ENCODE measurements around the gene C3orf62.

- TF ChIP-seq EZH2 (IDR thresholded peaks at IDR 0.05; ENCODE audit: borderline replicate concordance, low read depth, low read length), result no peak
- no peak for TF ChIP-seq CTCF (IDR thresholded peaks at IDR 0.05 in 2 of 3, conservative IDR thresholded peaks at IDR 0.05 in 1 of 3; ENCODE audit: insufficient read depth in 2 of 3, low read depth in 1 of 3, low read length in 3 of 3)
- TF ChIP-seq SMARCA5 (IDR thresholded peaks at IDR 0.05), result no peak
- TF ChIP-seq CHD2 (IDR thresholded peaks at IDR 0.05; ENCODE audit: low read depth, low read length), result no peak
- no peak for TF ChIP-seq HSF4 (CRISPR knock-in tag; IDR thresholded peaks at IDR 0.05; ENCODE audit: borderline replicate concordance)
- no peak for TF ChIP-seq SMC3 (conservative IDR thresholded peaks at IDR 0.05; ENCODE audit: insufficient read depth, low read depth, low read length)
- TF ChIP-seq ZNF644 (tag; IDR thresholded peaks at IDR 0.05; ENCODE audit: low read depth), result no peak
- TF ChIP-seq NFYB (IDR thresholded peaks at IDR 0.05; ENCODE audit: extremely low read depth, insufficient read length), result no peak
Measured at GRCh38 chr3:49302613-49303012, 25.6 kb upstream of the C3orf62 start.
